ENCODE measurements around the gene PLPP1.

PLPP1 gene

DNA sequence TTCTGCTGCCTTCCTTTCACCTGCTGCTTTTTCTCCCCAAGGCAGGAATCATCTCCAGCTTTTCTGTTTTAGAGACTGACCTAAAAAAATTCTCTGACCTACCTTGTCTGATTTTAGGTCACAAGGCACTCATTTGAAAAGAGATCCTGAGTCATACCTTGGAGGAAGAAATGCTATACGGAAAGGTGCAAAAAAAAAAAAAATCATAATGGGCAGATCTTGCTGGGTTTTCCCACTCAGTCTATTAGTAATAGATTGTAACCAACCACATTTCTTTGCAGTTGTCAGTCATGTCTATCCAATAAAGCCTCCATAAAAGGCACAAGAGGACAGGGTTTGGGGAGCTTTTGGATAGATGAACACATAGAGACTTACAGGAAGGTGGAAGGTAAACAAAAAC, 157.0 kb downstream of the PLPP1 start:
- TF ChIP-seq, protein P1, sequence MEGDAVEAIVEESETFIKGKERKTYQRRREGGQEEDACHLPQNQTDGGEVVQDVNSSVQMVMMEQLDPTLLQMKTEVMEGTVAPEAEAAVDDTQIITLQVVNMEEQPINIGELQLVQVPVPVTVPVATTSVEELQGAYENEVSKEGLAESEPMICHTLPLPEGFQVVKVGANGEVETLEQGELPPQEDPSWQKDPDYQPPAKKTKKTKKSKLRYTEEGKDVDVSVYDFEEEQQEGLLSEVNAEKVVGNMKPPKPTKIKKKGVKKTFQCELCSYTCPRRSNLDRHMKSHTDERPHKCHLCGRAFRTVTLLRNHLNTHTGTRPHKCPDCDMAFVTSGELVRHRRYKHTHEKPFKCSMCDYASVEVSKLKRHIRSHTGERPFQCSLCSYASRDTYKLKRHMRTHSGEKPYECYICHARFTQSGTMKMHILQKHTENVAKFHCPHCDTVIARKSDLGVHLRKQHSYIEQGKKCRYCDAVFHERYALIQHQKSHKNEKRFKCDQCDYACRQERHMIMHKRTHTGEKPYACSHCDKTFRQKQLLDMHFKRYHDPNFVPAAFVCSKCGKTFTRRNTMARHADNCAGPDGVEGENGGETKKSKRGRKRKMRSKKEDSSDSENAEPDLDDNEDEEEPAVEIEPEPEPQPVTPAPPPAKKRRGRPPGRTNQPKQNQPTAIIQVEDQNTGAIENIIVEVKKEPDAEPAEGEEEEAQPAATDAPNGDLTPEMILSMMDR (IDR thresholded peaks at IDR 0.05; ENCODE audit: low read depth, low read length), result no peak
- DNase-seq (ENCODE audit: extremely low read depth, low read depth), result no peak

Measured in AG09319 (cell line).